H9 (cell line): ENCODE results near the gene EPN3. TPM values are rescaled to one million over a fixed set of nuclear protein-coding genes. Genes with fewer than 3 reads are reported as not detected.

Experiments used
- DNase-seq: peaks from one replicate; pipeline ENCODE4 v3.0.0-alpha.2; 2017
- H2AFZ ChIP-seq: one replicate; pipeline ENCODE4 v1.6.1; 2013; ENCODE audit warnings: mild to moderate bottlenecking, low read length, control low read depth, moderate library complexity
- H2AK5ac ChIP-seq: 2 replicates; pipeline ENCODE4 v1.6.1; 2013; ENCODE audit warnings: low read length, control low read depth, mixed read lengths; ENCODE audit not compliant: insufficient read length
- H2BK120ac ChIP-seq: one replicate; pipeline ENCODE4 v1.6.1; 2013; ENCODE audit warnings: low read depth, mild to moderate bottlenecking, low read length, control low read depth, inconsistent platforms; ENCODE audit not compliant: poor library complexity, severe bottlenecking
- H2BK12ac ChIP-seq: 2 replicates; pipeline ENCODE4 v1.6.1; 2013; ENCODE audit warnings: low read length, control low read depth, mixed read lengths, low read depth; ENCODE audit not compliant: insufficient read length
- H2BK15ac ChIP-seq: 2 replicates; pipeline ENCODE4 v1.6.1; 2013; ENCODE audit warnings: low read depth, low read length, control low read depth
- H2BK20ac ChIP-seq: one replicate; pipeline ENCODE4 v1.6.1; 2013; ENCODE audit warnings: low read depth, mild to moderate bottlenecking, low read length, control low read depth, inconsistent platforms; ENCODE audit not compliant: poor library complexity, severe bottlenecking
- H2BK5ac ChIP-seq: 2 replicates; pipeline ENCODE4 v1.6.1; 2013; ENCODE audit warnings: low read length, control low read depth, mixed read lengths; ENCODE audit not compliant: insufficient read length
- H3K14ac ChIP-seq: 2 replicates; pipeline ENCODE4 v1.6.1; 2013; ENCODE audit warnings: low read length, control low read depth; ENCODE audit not compliant: insufficient read depth
- H3K18ac ChIP-seq: 2 replicates; pipeline ENCODE4 v1.6.1; 2013; ENCODE audit warnings: low read depth, mild to moderate bottlenecking, mixed read lengths, low read length, control low read depth; ENCODE audit not compliant: insufficient read length
- H3K23ac ChIP-seq: 2 replicates; pipeline ENCODE4 v1.6.1; 2013; ENCODE audit warnings: low read length, control low read depth, mixed read lengths, low read depth; ENCODE audit not compliant: insufficient read length
- H3K23me2 ChIP-seq: 2 replicates; pipeline ENCODE4 v1.6.1; 2013; ENCODE audit warnings: low read depth, mild to moderate bottlenecking, mixed read lengths, low read length, control low read depth; ENCODE audit not compliant: insufficient read length, poor library complexity, severe bottlenecking
- H3K27ac ChIP-seq: 2 replicates; pipeline ENCODE4 v1.5.1; 2013; ENCODE audit warnings: low read length, control low read depth, mixed read lengths, low read depth; ENCODE audit not compliant: insufficient read length
- H3K27me3 ChIP-seq: 2 replicates; pipeline ENCODE4 v1.6.1; 2013; ENCODE audit warnings: low read length, control low read depth, inconsistent platforms; ENCODE audit not compliant: insufficient read depth
- H3K4ac ChIP-seq: 2 replicates; pipeline ENCODE4 v1.6.1; 2013; ENCODE audit warnings: low read depth, mild to moderate bottlenecking, control low read depth, inconsistent platforms, low read length, moderate library complexity
- H3K4me1 ChIP-seq: 2 replicates; pipeline ENCODE4 v1.6.1; 2013; ENCODE audit warnings: low read length, control low read depth, inconsistent platforms; ENCODE audit not compliant: insufficient read depth
- H3K4me2 ChIP-seq: 2 replicates; pipeline ENCODE4 v1.6.1; 2013; ENCODE audit warnings: low read length, control low read depth, mixed read lengths; ENCODE audit not compliant: insufficient read length, insufficient read depth
- H3K56ac ChIP-seq: 2 replicates; pipeline ENCODE4 v1.6.1; 2013; ENCODE audit warnings: low read depth, mild to moderate bottlenecking, mixed read lengths, low read length, control low read depth; ENCODE audit not compliant: insufficient read length
- H3K79me1 ChIP-seq: 2 replicates; pipeline ENCODE4 v1.6.1; 2013; ENCODE audit warnings: low read depth, mild to moderate bottlenecking, moderate library complexity, low read length, control low read depth, inconsistent platforms; ENCODE audit not compliant: insufficient read depth, poor library complexity, severe bottlenecking
- H3K79me2 ChIP-seq: 2 replicates; pipeline ENCODE4 v1.6.1; 2013; ENCODE audit warnings: low read length, control low read depth, inconsistent platforms; ENCODE audit not compliant: insufficient read depth
- H3K9ac ChIP-seq: 2 replicates; pipeline ENCODE4 v1.6.1; 2013; ENCODE audit warnings: low read length, control low read depth, mixed read lengths; ENCODE audit not compliant: insufficient read length; ENCODE audit errors: extremely low read depth
- H3K9me3 ChIP-seq: one replicate; pipeline ENCODE4 v1.6.1; 2013; ENCODE audit warnings: low read depth, low read length, inconsistent platforms; ENCODE audit not compliant: control insufficient read depth
- H3T11ph ChIP-seq: one replicate; pipeline ENCODE4 v1.6.1; 2013; ENCODE audit warnings: mild to moderate bottlenecking, low read length, control low read depth, inconsistent platforms
- H4K20me1 ChIP-seq: one replicate; pipeline ENCODE4 v1.6.1; 2013; ENCODE audit not compliant: control insufficient read depth, insufficient read length, insufficient read depth
- H4K5ac ChIP-seq: 2 replicates; pipeline ENCODE4 v1.6.1; 2013; ENCODE audit warnings: low read depth, mild to moderate bottlenecking, mixed read lengths, low read length, control low read depth; ENCODE audit not compliant: insufficient read length
- H4K8ac ChIP-seq: replicated peaks from 2 replicates; pipeline ENCODE4 v1.6.1; 2013; ENCODE audit warnings: low read length, control low read depth, mixed read lengths, low read depth; ENCODE audit not compliant: insufficient read length
- H4K91ac ChIP-seq: 2 replicates; pipeline ENCODE4 v1.6.1; 2013; ENCODE audit warnings: low read depth, mild to moderate bottlenecking, moderate library complexity, mixed read lengths, low read length, control low read depth; ENCODE audit not compliant: insufficient read length
- H3K27ac Mint-ChIP-seq, 3 experiments: 2 replicates in 2 of 3; 3 replicates in 1 of 3; pipeline ENCODE4 v1.8.0; 2020 to 2021; ENCODE audit warnings: mixed read lengths in 3 of 3, mild to moderate bottlenecking in 1 of 3, moderate library complexity in 1 of 3
- H3K27me3 Mint-ChIP-seq: 2 replicates; pipeline ENCODE4 v1.8.0; 2021; ENCODE audit warnings: low read depth, mild to moderate bottlenecking, moderate library complexity, mixed read lengths
- H3K36me3 Mint-ChIP-seq, 3 experiments: 2 replicates in 2 of 3; 3 replicates in 1 of 3; pipeline ENCODE4 v1.8.0; 2020 to 2021; ENCODE audit warnings: low read depth in 3 of 3, mixed read lengths in 3 of 3; ENCODE audit not compliant: insufficient read depth in 1 of 3
- H3K4me1 Mint-ChIP-seq, 2 experiments: 2 replicates each; pipeline ENCODE4 v1.8.0; 2020; ENCODE audit warnings: mixed read lengths in 2 of 2
- H3K4me3 Mint-ChIP-seq, 2 experiments: 2 replicates in 1 of 2; 3 replicates in 1 of 2; pipeline ENCODE4 v1.8.0; 2020 to 2021; ENCODE audit warnings: mild to moderate bottlenecking in 2 of 2, mixed read lengths in 2 of 2, moderate library complexity in 1 of 2
- H3K9me3 Mint-ChIP-seq, 2 experiments: 2 replicates in 1 of 2; 3 replicates in 1 of 2; pipeline ENCODE4 v1.8.0; 2020; ENCODE audit warnings: mild to moderate bottlenecking in 2 of 2, mixed read lengths in 2 of 2, moderate library complexity in 1 of 2
- WGBS: extraction: QIAGEN DNeasy Blood & Tissue Kit; methylation state at CpG from one replicate; pipeline ENCODE4 v1.1.7; 2013; ENCODE audit warnings: missing lambda C conversion rate, low lambda C conversion rate, mixed read lengths; ENCODE audit not compliant: insufficient read length; ENCODE audit errors: extremely low coverage; 5-methylcytosine and 5-hydroxymethylcytosine counted together
- total RNA-seq: library from RNA; stranded (reverse); gene quantifications from 2 replicates; pipeline ENCODE4 v1.2.1, GENCODE V29; 2021
- TF ChIP-seq, protein P1 (sequence below): fragments of 200-600 bp; sonication (generic); conservative IDR thresholded peaks from 3 replicates; pipeline ENCODE4 v1.8.0; 2021; ENCODE audit warnings: antibody characterized with exemption, mild to moderate bottlenecking

EPN3 gene
- total RNA-seq, 1 experiment from 2014 or later = 1.9 TPM

- Histone ChIP-seq H4K5ac (no peak overlapping the region), H4K8ac (no peak overlapping the region), H3K9ac (no peak overlapping the region), H2AK5ac (no peak overlapping the region), H3T11ph (no peak overlapping the region), H4K91ac (no peak overlapping the region), H3K4ac (no peak overlapping the region), H3K79me1 (no peaks in the 10 kb centered on the region), H3K23ac (no peak overlapping the region), H2BK120ac (no peak overlapping the region), H3K4me1 (peaks cover 4% of the 10 kb centered on the region; the same call in 1 of the 2 replicates), H2AFZ (no peak overlapping the region), H3K14ac (no peak overlapping the region), H3K18ac (no peak overlapping the region), H2BK20ac (no peak overlapping the region), H2BK12ac (no peak overlapping the region), H3K27ac (no peak overlapping the region), H3K23me2 (peaks cover 20% of the 10 kb centered on the region), H4K20me1 (no peaks in the 10 kb centered on the region), H2BK5ac (no peak overlapping the region), H3K27me3 (no peaks in the 10 kb centered on the region; the same call in 1 of the 2 replicates), H3K9me3 (no peaks in the 10 kb centered on the region), H3K56ac (no peak overlapping the region), H3K4me2 (no peak overlapping the region), H2BK15ac (no peak overlapping the region), H3K79me2 (no peaks in the 10 kb centered on the region)
- no peak overlapping the region for H3K27ac Mint-ChIP-seq
- H3K4me1 Mint-ChIP-seq = peaks cover 36 to 50% of the 10 kb centered on the region in 2 experiments
- peaks cover 31% of the 10 kb centered on the region for H3K27me3 Mint-ChIP-seq
- WGBS = no CpG with 5 or more reads among the region's 20 CpGs
- peaks cover 0 to 5% (median 0%) of the 10 kb centered on the region in 3 experiments; a peak in 3 of 7 replicates for H3K36me3 Mint-ChIP-seq
- no peak overlapping the region for H3K4me3 Mint-ChIP-seq
- H3K9me3 Mint-ChIP-seq = no peaks in the 10 kb centered on the region; a peak in 1 of 5 replicates
- DNase-seq = no peak
- TF ChIP-seq, protein P1, sequence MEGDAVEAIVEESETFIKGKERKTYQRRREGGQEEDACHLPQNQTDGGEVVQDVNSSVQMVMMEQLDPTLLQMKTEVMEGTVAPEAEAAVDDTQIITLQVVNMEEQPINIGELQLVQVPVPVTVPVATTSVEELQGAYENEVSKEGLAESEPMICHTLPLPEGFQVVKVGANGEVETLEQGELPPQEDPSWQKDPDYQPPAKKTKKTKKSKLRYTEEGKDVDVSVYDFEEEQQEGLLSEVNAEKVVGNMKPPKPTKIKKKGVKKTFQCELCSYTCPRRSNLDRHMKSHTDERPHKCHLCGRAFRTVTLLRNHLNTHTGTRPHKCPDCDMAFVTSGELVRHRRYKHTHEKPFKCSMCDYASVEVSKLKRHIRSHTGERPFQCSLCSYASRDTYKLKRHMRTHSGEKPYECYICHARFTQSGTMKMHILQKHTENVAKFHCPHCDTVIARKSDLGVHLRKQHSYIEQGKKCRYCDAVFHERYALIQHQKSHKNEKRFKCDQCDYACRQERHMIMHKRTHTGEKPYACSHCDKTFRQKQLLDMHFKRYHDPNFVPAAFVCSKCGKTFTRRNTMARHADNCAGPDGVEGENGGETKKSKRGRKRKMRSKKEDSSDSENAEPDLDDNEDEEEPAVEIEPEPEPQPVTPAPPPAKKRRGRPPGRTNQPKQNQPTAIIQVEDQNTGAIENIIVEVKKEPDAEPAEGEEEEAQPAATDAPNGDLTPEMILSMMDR = no peak
Measured at GRCh38 chr17:50537721-50538548, 5.4 kb downstream of the EPN3 start.
